Measurements from ENCODE around the gene OR10R2. TPM values are rescaled to one million over a fixed set of nuclear protein-coding genes. Genes with fewer than 3 reads are reported as not detected.
A peak's percentile ranks its signal among the peaks of the same experiment; 100 is the strongest.

OR10R2 gene
- total RNA-seq, 4 donors from 2014 or later = not detected

DNA sequence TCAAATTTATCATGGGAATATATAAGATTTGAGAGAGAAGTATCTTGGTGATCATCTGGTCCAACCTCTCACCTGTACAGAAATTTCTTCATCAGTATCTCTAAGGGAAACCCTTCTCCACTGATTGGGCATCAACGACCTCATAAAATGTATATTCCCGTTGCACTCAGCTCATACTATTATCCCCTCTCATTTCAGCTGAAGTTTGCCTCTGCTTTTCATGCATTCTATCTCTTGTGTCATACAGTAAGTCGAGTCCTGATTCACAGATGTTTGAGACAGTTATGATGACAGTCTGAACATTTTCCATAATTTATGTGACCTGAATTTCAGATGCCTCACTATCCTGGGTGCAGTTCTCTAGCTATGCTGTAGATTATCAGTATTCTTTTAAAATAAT lies 21.0 kb downstream of the OR10R2 start:
- Histone ChIP-seq H3K9me3 (no peaks in the 10 kb centered on the region), H3K36me3 (no peaks in the 10 kb centered on the region), H3K27ac (no peak overlapping the region), H3K27me3 (no peaks in the 10 kb centered on the region), H3K4me3 (no peak overlapping the region), H3K4me1 (no peaks in the 10 kb centered on the region)
- no peak for DNase-seq
- TF ChIP-seq CTCF (IDR thresholded peaks at IDR 0.05) (no peak), POLR2A (IDR thresholded peaks at IDR 0.05) (no peak)

DNA sequence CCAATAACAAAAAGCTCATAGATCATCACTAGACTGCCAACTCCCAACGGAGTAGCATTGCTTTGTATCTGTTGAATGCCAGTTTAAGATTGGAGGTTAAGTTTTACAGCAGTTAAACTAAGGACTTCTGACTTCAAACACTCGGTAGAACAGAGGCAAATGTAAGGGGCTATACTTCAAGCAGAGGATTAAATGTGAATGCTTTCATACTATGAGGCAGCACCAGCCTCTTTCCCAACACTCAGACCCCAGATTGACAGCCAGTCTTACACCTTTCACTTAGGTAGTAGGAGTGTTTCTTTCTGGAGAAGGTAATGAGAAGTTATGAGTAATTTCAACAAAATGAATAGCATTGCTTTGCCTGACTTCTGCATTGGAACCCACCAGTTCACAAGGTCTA lies 22.8 kb downstream of the OR10R2 start:
- Histone ChIP-seq H3K9me3 (no peaks in the 10 kb centered on the region), H3K27me3 (no peaks in the 10 kb centered on the region), H3K36me3 (no peaks in the 10 kb centered on the region), H3K4me1 (no peaks in the 10 kb centered on the region), H3K4me3 (no peak overlapping the region), H3K27ac (no peak overlapping the region)
- DNase-seq = no peak
- TF ChIP-seq CTCF (IDR thresholded peaks at IDR 0.05) (no peak), POLR2A (IDR thresholded peaks at IDR 0.05) (no peak)

DNA sequence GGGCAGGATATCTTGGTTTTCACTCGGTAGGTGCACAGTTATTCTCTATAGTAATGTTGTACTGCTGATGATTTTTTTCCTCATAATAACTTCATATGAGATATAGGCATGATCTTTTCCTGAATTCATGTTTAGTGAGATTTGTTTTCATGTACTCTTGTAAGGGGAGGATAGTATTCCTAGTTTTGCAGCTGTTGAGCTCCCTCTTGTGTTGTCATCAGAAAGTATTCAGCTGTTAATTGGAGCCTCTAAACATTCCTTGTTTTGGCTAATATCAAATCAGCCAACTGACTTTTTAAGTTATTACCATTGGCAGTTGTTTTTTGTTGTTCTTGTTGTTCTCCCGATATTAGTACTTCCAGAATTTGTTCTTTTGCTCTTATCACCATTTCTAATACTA lies 24.4 kb downstream of the OR10R2 start:
- TF ChIP-seq POLR2A (IDR thresholded peaks at IDR 0.05) = no peak
- peak in 1 of 6 experiments; percentile 20 for TF ChIP-seq CTCF (IDR thresholded peaks at IDR 0.05)
- Histone ChIP-seq H3K4me1 (no peaks in the 10 kb centered on the region), H3K36me3 (no peaks in the 10 kb centered on the region), H3K27ac (no peak overlapping the region), H3K9me3 (no peaks in the 10 kb centered on the region), H3K4me3 (no peak overlapping the region), H3K27me3 (no peaks in the 10 kb centered on the region)
- no peak for DNase-seq

GRCh38 chr1:158506369-158506987 lies 34.5 kb downstream of the OR10R2 start:
- Histone ChIP-seq H3K9me3 (no peaks in the 10 kb centered on the region), H3K4me1 (no peaks in the 10 kb centered on the region), H3K27me3 (no peaks in the 10 kb centered on the region), H3K4me3 (no peak overlapping the region), H3K27ac (no peak overlapping the region), H3K36me3 (no peaks in the 10 kb centered on the region)
- TF ChIP-seq POLR2A (IDR thresholded peaks at IDR 0.05) (no peak), CTCF (IDR thresholded peaks at IDR 0.05) (peak in 4 of 6 experiments; percentile 27 to 48 (median 33))
- peak in 2 of 3 donors; percentile 47 to 63 for DNase-seq

GRCh38 chr1:158507511-158507910 lies 35.5 kb downstream of the OR10R2 start:
- TF ChIP-seq POLR2A (IDR thresholded peaks at IDR 0.05) (no peak), CTCF (IDR thresholded peaks at IDR 0.05) (no peak)
- Histone ChIP-seq H3K9me3 (no peaks in the 10 kb centered on the region), H3K27ac (no peak overlapping the region), H3K36me3 (no peaks in the 10 kb centered on the region), H3K4me3 (no peak overlapping the region), H3K4me1 (no peaks in the 10 kb centered on the region), H3K27me3 (no peaks in the 10 kb centered on the region)
- no peak for DNase-seq

Measured in Peyer's patch (tissue), 4 donors.